K562 (cell line): ENCODE measurements around the gene VANGL1. TPM values are rescaled to one million over a fixed set of nuclear protein-coding genes. Genes with fewer than 3 reads are reported as not detected.
A peak's percentile ranks its signal among the peaks of the same experiment; 100 is the strongest.

Source experiments
- CBX1 ChIP-seq: sonication (generic); IDR thresholded peaks from 2 replicates; pipeline ENCODE4 v1.6.1; 2016; ENCODE audit warnings: antibody characterized with exemption, low read depth, mild to moderate bottlenecking
- CHCHD3 ChIP-seq: fragments of 250-450 bp; sonication (Bioruptor Pico); IDR thresholded peaks from 2 replicates; pipeline ENCODE4 v2.1.2; 2022; ENCODE audit warnings: mild to moderate bottlenecking
- CREB1 ChIP-seq, 2 experiments: sonication (generic) in 1 of 2; formaldehyde crosslinking in 1 of 2; IDR thresholded peaks; 2 replicates each; pipeline versions ENCODE4 v1.6.1 to v1.8.0; 2012 to 2022; ENCODE audit warnings: inconsistent platforms in 1 of 2, mild to moderate bottlenecking in 1 of 2, missing genetic modification reagents in 1 of 2, moderate library complexity in 1 of 2
- ELF1 ChIP-seq: fragments of 200-800 bp; sonication (Bioruptor generic); IDR thresholded peaks from 2 replicates; pipeline ENCODE4 v1.6.1; 2016; ENCODE audit warnings: missing genetic modification characterization, missing compliant biosample characterization
- HNRNPUL1 ChIP-seq: fragments of 200-400 bp; formaldehyde crosslinking; IDR thresholded peaks from 2 replicates; pipeline ENCODE4 v1.6.1; 2017; ENCODE audit warnings: low read length
- MCM7 ChIP-seq, 2 experiments: fragments of 450-650 bp; IDR thresholded peaks; 2 replicates each; pipeline ENCODE4 v1.6.1; 2016 to 2018
- NR3C1 ChIP-seq: sonication (generic); formaldehyde crosslinking; IDR thresholded peaks from 2 replicates; pipeline ENCODE4 v1.8.1; 2022; ENCODE audit warnings: missing genetic modification reagents
- RB1 ChIP-seq: fragments of 450-650 bp; IDR thresholded peaks from 2 replicates; pipeline ENCODE4 v1.6.1; 2017; ENCODE audit warnings: low read depth, mild to moderate bottlenecking
- SAP30 ChIP-seq: fragments of 200-600 bp; sonication (generic); IDR thresholded peaks from 2 replicates; pipeline ENCODE4 v1.6.1; 2012; ENCODE audit warnings: borderline replicate concordance, low read depth, mild to moderate bottlenecking, moderate library complexity, low read length, control low read depth, inconsistent platforms; ENCODE audit not compliant: insufficient read depth, poor library complexity, severe bottlenecking
- SMAD2 ChIP-seq: fragments of 150-350 bp; IDR thresholded peaks from 2 replicates; pipeline ENCODE4 v1.6.1; 2014; ENCODE audit warnings: low read depth, mild to moderate bottlenecking, low read length
- TBP ChIP-seq: optimal IDR thresholded peaks from 2 replicates; pipeline ENCODE3; 2011; ENCODE audit warnings: low read depth, low read length, improper control_type of control experiment
- ZNF668 ChIP-seq: fragments of 250-450 bp; sonication (Bioruptor Pico); IDR thresholded peaks from 2 replicates; pipeline ENCODE4 v1.8.0; 2022; ENCODE audit warnings: mild to moderate bottlenecking, inconsistent platforms
- polyA plus RNA-seq, 8 experiments: library from polyadenylated mRNA; depleted of rRNA in 4 of 8; stranded (reverse) in 5 of 8; unstranded in 3 of 8; fragments of >200 nt; fragmentation: Nextera tagmentation in 2 of 8; fragmentation: Illumina TruSeq in 1 of 8; extraction: Ambion mirVana in 2 of 8; extraction: Trizol in 1 of 8; gene quantifications; 2 replicates each; pipeline versions ENCODE4 v1.2.1 to v1.2.3, GENCODE V29; 2011 to 2014; ENCODE audit warnings: inconsistent platforms in 1 of 8, missing spikeins in 1 of 8
- total RNA-seq, 7 experiments: library from RNA; depleted of rRNA in 6 of 7; stranded (reverse); fragments of >200 nt in 6 of 7; fragmentation: Illumina TruSeq in 2 of 7; extraction: Trizol in 2 of 7; gene quantifications; 2 replicates each; pipeline versions ENCODE4 v1.2.1 to v1.2.3, GENCODE V29; 2011 to 2021; ENCODE audit warnings: low replicate concordance in 1 of 7
- TF ChIP-seq, protein P1 (sequence below), 3 experiments: fragments of 200-800 bp in 1 of 3; fragments of 250-450 bp in 1 of 3; fragments of 450-650 bp in 1 of 3; sonication (Bioruptor Pico) in 1 of 3; sonication (Bioruptor generic) in 1 of 3; formaldehyde crosslinking in 1 of 3; IDR thresholded peaks; 2 replicates each; pipeline versions ENCODE4 v1.6.1 to v1.8.0; 2016 to 2022; ENCODE audit warnings: mild to moderate bottlenecking in 2 of 3, missing genetic modification characterization in 2 of 3, missing compliant biosample characterization in 1 of 3, moderate library complexity in 1 of 3
- TF ChIP-seq, protein P2 (sequence below): conservative IDR thresholded peaks from 2 replicates; pipeline ENCODE4 v1.6.1; 2011; ENCODE audit warnings: low read depth, mild to moderate bottlenecking, low read length; ENCODE audit not compliant: control insufficient read depth
- TF ChIP-seq, protein P3 (sequence below), 2 experiments: fragments of 450-650 bp; formaldehyde crosslinking in 1 of 2; IDR thresholded peaks; 2 replicates each; pipeline versions ENCODE4 v1.4.0 to v1.6.1; 2014 to 2020; ENCODE audit warnings: mild to moderate bottlenecking in 2 of 2, borderline replicate concordance in 1 of 2, low read depth in 1 of 2

The VANGL1 gene
- total and polyA plus RNA-seq, 9 of the 15 experiments (the other 6 are each of a cell fraction or from before 2014, with no cell fraction given), result 0.90 to 12.8 (median 9.6) TPM

GRCh38 chr1:115641762-115642167 lies at the start of gene VANGL1 (continued):
- TF ChIP-seq, protein P1, sequence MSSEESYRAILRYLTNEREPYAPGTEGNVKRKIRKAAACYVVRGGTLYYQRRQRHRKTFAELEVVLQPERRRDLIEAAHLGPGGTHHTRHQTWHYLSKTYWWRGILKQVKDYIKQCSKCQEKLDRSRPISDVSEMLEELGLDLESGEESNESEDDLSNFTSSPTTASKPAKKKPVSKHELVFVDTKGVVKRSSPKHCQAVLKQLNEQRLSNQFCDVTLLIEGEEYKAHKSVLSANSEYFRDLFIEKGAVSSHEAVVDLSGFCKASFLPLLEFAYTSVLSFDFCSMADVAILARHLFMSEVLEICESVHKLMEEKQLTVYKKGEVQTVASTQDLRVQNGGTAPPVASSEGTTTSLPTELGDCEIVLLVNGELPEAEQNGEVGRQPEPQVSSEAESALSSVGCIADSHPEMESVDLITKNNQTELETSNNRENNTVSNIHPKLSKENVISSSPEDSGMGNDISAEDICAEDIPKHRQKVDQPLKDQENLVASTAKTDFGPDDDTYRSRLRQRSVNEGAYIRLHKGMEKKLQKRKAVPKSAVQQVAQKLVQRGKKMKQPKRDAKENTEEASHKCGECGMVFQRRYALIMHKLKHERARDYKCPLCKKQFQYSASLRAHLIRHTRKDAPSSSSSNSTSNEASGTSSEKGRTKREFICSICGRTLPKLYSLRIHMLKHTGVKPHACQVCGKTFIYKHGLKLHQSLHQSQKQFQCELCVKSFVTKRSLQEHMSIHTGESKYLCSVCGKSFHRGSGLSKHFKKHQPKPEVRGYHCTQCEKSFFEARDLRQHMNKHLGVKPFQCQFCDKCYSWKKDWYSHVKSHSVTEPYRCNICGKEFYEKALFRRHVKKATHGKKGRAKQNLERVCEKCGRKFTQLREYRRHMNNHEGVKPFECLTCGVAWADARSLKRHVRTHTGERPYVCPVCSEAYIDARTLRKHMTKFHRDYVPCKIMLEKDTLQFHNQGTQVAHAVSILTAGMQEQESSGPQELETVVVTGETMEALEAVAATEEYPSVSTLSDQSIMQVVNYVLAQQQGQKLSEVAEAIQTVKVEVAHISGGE (CRISPR knock-in tag; IDR thresholded peaks at IDR 0.05), result peak in 1 of 3 experiments; percentile 70; a peak in 2 of 6 replicates
- peak; percentile 35; the same call in 1 of the 2 replicates for TF ChIP-seq ELF1 (tag)
- peak; percentile 84 for TF ChIP-seq RB1
- peak; percentile 42 for TF ChIP-seq TBP
- TF ChIP-seq, protein P2, sequence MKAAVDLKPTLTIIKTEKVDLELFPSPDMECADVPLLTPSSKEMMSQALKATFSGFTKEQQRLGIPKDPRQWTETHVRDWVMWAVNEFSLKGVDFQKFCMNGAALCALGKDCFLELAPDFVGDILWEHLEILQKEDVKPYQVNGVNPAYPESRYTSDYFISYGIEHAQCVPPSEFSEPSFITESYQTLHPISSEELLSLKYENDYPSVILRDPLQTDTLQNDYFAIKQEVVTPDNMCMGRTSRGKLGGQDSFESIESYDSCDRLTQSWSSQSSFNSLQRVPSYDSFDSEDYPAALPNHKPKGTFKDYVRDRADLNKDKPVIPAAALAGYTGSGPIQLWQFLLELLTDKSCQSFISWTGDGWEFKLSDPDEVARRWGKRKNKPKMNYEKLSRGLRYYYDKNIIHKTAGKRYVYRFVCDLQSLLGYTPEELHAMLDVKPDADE, result peak; percentile 72; the same call in 1 of the 2 replicates
- no peak for TF ChIP-seq CREB1 (IDR thresholded peaks at IDR 0.05)
- no peak for TF ChIP-seq CREB1 (CRISPR knock-in tag; IDR thresholded peaks at IDR 0.05)
- no peak for TF ChIP-seq CHCHD3 (CRISPR knock-in tag)
- no peak for TF ChIP-seq ZNF668 (CRISPR knock-in tag)
- TF ChIP-seq HNRNPUL1, result no peak
- TF ChIP-seq NR3C1 (CRISPR knock-in tag), result no peak
- no peak for TF ChIP-seq SMAD2
- TF ChIP-seq, protein P3, sequence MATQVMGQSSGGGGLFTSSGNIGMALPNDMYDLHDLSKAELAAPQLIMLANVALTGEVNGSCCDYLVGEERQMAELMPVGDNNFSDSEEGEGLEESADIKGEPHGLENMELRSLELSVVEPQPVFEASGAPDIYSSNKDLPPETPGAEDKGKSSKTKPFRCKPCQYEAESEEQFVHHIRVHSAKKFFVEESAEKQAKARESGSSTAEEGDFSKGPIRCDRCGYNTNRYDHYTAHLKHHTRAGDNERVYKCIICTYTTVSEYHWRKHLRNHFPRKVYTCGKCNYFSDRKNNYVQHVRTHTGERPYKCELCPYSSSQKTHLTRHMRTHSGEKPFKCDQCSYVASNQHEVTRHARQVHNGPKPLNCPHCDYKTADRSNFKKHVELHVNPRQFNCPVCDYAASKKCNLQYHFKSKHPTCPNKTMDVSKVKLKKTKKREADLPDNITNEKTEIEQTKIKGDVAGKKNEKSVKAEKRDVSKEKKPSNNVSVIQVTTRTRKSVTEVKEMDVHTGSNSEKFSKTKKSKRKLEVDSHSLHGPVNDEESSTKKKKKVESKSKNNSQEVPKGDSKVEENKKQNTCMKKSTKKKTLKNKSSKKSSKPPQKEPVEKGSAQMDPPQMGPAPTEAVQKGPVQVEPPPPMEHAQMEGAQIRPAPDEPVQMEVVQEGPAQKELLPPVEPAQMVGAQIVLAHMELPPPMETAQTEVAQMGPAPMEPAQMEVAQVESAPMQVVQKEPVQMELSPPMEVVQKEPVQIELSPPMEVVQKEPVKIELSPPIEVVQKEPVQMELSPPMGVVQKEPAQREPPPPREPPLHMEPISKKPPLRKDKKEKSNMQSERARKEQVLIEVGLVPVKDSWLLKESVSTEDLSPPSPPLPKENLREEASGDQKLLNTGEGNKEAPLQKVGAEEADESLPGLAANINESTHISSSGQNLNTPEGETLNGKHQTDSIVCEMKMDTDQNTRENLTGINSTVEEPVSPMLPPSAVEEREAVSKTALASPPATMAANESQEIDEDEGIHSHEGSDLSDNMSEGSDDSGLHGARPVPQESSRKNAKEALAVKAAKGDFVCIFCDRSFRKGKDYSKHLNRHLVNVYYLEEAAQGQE (IDR thresholded peaks at IDR 0.05; ENCODE audit: borderline replicate concordance), result no peak
- TF ChIP-seq, protein P3 (CRISPR knock-in tag; IDR thresholded peaks at IDR 0.05; ENCODE audit: low read depth), result 0 out of 2 replicates have a peak, but pooled peaks have one; percentile 23
- no peak for TF ChIP-seq MCM7 (IDR thresholded peaks at IDR 0.05)
- TF ChIP-seq CBX1, result 0 out of 2 replicates have a peak, but pooled peaks have one; percentile 6
- TF ChIP-seq SAP30, result peak; percentile 35
